WTC11 (cell line): ENCODE measurements around the gene JAKMIP1. TPM values are rescaled to one million over a fixed set of nuclear protein-coding genes. Genes with fewer than 3 reads are reported as not detected.

Experiments used
- ATAC-seq: fragments of 200-7000 bp; cut with Tn5 transposase; 2 replicates; pipeline ENCODE4 v1.10.0; 2021; ENCODE audit warnings: mild to moderate bottlenecking, moderate library complexity
- CTCF ChIA-PET: fragments of 300-600 bp; sonication (Branson Sonifier 250); formaldehyde crosslinking; loops from one replicate; lab custom pipeline; 2021; ENCODE audit warnings: antibody characterized with exemption; lab: Charles Lee
- POLR2A ChIA-PET: fragments of 350-600 bp; sonication (Branson Sonifier 250); formaldehyde crosslinking; loops from one replicate; lab custom pipeline; 2021; ENCODE audit warnings: antibody characterized with exemption; lab: Charles Lee
- DNase-seq: peaks from one replicate; pipeline ENCODE4 v3.0.0; 2021; ENCODE audit warnings: low spot score
- H3K27ac Mint-ChIP-seq: 2 replicates; pipeline ENCODE4 v1.8.0; 2021; ENCODE audit warnings: mixed read lengths
- H3K27me3 Mint-ChIP-seq: 2 replicates; pipeline ENCODE4 v1.8.0; 2021; ENCODE audit warnings: low read depth, mild to moderate bottlenecking, moderate library complexity, mixed read lengths
- H3K36me3 Mint-ChIP-seq: 2 replicates; pipeline ENCODE4 v1.8.0; 2021; ENCODE audit warnings: mixed read lengths
- H3K4me1 Mint-ChIP-seq: 2 replicates; pipeline ENCODE4 v1.8.0; 2022; ENCODE audit warnings: mixed read lengths
- H3K4me3 Mint-ChIP-seq: 2 replicates; pipeline ENCODE4 v1.8.0; 2021; ENCODE audit warnings: mild to moderate bottlenecking, moderate library complexity, mixed read lengths
- H3K9me3 Mint-ChIP-seq: 2 replicates; pipeline ENCODE4 v1.8.0; 2021; ENCODE audit warnings: mixed read lengths
- CBFB ChIP-seq: sonication (generic); formaldehyde crosslinking; IDR thresholded peaks from 2 replicates; pipeline ENCODE4 v1.8.1; 2022; ENCODE audit warnings: mild to moderate bottlenecking, low read depth, missing genetic modification reagents
- CREB1 ChIP-seq: sonication (generic); formaldehyde crosslinking; IDR thresholded peaks from 2 replicates; pipeline ENCODE4 v1.8.0; 2023; ENCODE audit warnings: mild to moderate bottlenecking, missing genetic modification reagents
- ETV6 ChIP-seq: sonication (generic); formaldehyde crosslinking; IDR thresholded peaks from 2 replicates; pipeline ENCODE4 v1.8.1; 2022; ENCODE audit warnings: mild to moderate bottlenecking, missing genetic modification reagents
- FOXJ3 ChIP-seq: sonication (generic); formaldehyde crosslinking; IDR thresholded peaks from 2 replicates; pipeline ENCODE4 v1.9.0; 2021; ENCODE audit warnings: missing genetic modification reagents, mild to moderate bottlenecking, borderline replicate concordance
- JUN ChIP-seq: sonication (generic); formaldehyde crosslinking; IDR thresholded peaks from 2 replicates; pipeline ENCODE4 v1.8.0; 2023; ENCODE audit warnings: mild to moderate bottlenecking, missing genetic modification reagents
- NR1H2 ChIP-seq: sonication (generic); formaldehyde crosslinking; IDR thresholded peaks from 2 replicates; pipeline ENCODE4 v1.9.0; 2021; ENCODE audit warnings: mild to moderate bottlenecking, moderate library complexity, missing genetic modification reagents
- PRRX2 ChIP-seq: fragments of 250-450 bp; sonication (Bioruptor Pico); IDR thresholded peaks from 2 replicates; pipeline ENCODE4 v1.8.0; 2021; ENCODE audit warnings: mild to moderate bottlenecking
- SMAD3 ChIP-seq: sonication (generic); formaldehyde crosslinking; IDR thresholded peaks from 2 replicates; pipeline ENCODE4 v1.8.0; 2022; ENCODE audit warnings: missing genetic modification reagents, mild to moderate bottlenecking, borderline replicate concordance
- SMAD4 ChIP-seq: sonication (generic); formaldehyde crosslinking; IDR thresholded peaks from 2 replicates; pipeline ENCODE4 v1.8.0; 2022; ENCODE audit warnings: mild to moderate bottlenecking, missing genetic modification reagents
- ZNF219 ChIP-seq: sonication (generic); formaldehyde crosslinking; IDR thresholded peaks from 2 replicates; pipeline ENCODE4 v1.8.0; 2023; ENCODE audit warnings: missing genetic modification reagents, mild to moderate bottlenecking, borderline replicate concordance
- ZNF396 ChIP-seq: fragments of 250-450 bp; sonication (Bioruptor Pico); IDR thresholded peaks from 2 replicates; pipeline ENCODE4 v1.8.0; 2021; ENCODE audit warnings: mild to moderate bottlenecking, moderate library complexity, borderline replicate concordance
- ZNF671 ChIP-seq: fragments of 250-450 bp; sonication (Bioruptor Pico); IDR thresholded peaks from 2 replicates; pipeline ENCODE4 v1.8.0; 2021; ENCODE audit warnings: mild to moderate bottlenecking
- total RNA-seq: library from RNA; stranded (reverse); gene quantifications from 3 replicates; pipeline ENCODE4 v1.2.3, GENCODE V29; 2021
- TF ChIP-seq, protein P1 (sequence below): sonication (generic); formaldehyde crosslinking; conservative IDR thresholded peaks from 2 replicates; pipeline ENCODE4 v1.8.1; 2022; ENCODE audit warnings: mild to moderate bottlenecking, missing genetic modification reagents
- TF ChIP-seq, protein P2 (sequence below): sonication (generic); formaldehyde crosslinking; IDR thresholded peaks from 2 replicates; pipeline ENCODE4 v1.8.0; 2022; ENCODE audit warnings: missing genetic modification reagents
- TF ChIP-seq, protein P3 (sequence below): sonication (generic); formaldehyde crosslinking; IDR thresholded peaks from 2 replicates; pipeline ENCODE4 v1.8.1; 2022; ENCODE audit warnings: mild to moderate bottlenecking, moderate library complexity, missing genetic modification reagents
- TF ChIP-seq, protein P4 (sequence below): fragments of 250-450 bp; sonication (Bioruptor Pico); conservative IDR thresholded peaks from 2 replicates; pipeline ENCODE4 v1.9.0; 2021; ENCODE audit warnings: mild to moderate bottlenecking
- TF ChIP-seq, protein P5 (sequence below): fragments of 250-450 bp; sonication (Bioruptor Pico); IDR thresholded peaks from 2 replicates; pipeline ENCODE4 v1.9.0; 2021; ENCODE audit warnings: mild to moderate bottlenecking, borderline replicate concordance

JAKMIP1 gene
- total RNA-seq, 1 experiment from 2014 or later, result 4.0 TPM

DNA sequence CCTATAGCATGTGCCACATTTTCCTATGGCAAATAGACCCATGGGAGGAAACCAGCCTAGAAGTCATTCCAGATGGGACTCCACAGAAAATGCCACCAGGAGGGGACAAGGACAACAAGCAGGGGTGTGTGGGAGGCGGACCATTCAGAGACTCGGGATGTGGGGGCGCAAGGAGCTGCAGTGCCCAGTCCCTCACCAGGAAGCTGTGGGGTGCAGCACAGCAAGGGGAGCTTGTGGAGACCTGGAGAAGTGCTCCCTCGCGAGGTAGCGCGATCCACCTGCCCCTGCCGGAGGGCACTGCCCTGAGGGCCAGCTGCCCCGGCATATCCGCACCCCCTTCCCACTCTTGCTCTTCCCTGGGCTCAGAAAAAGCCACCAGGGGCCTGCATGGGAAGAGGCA is 136.7 kb downstream of the JAKMIP1 start:
- no peak overlapping the region for H3K27ac Mint-ChIP-seq
- ATAC-seq (no peak), DNase-seq (no peak)
- no peak overlapping the region for H3K4me3 Mint-ChIP-seq
- TF ChIP-seq FOXJ3 (CRISPR knock-in tag) (no peak), ZNF671 (CRISPR knock-in tag) (no peak), CBFB (CRISPR knock-in tag) (no peak), ZNF219 (no peak), SMAD3 (CRISPR knock-in tag) (no peak), JUN (CRISPR knock-in tag) (no peak), ETV6 (CRISPR knock-in tag) (no peak), ZNF396 (CRISPR knock-in tag) (no peak), SMAD4 (CRISPR knock-in tag) (no peak), NR1H2 (CRISPR knock-in tag) (no peak), PRRX2 (CRISPR knock-in tag) (no peak), CREB1 (no peak)
- TF ChIP-seq, protein P1, sequence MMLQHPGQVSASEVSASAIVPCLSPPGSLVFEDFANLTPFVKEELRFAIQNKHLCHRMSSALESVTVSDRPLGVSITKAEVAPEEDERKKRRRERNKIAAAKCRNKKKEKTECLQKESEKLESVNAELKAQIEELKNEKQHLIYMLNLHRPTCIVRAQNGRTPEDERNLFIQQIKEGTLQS (CRISPR knock-in tag), result no peak
- TF ChIP-seq, protein P2, sequence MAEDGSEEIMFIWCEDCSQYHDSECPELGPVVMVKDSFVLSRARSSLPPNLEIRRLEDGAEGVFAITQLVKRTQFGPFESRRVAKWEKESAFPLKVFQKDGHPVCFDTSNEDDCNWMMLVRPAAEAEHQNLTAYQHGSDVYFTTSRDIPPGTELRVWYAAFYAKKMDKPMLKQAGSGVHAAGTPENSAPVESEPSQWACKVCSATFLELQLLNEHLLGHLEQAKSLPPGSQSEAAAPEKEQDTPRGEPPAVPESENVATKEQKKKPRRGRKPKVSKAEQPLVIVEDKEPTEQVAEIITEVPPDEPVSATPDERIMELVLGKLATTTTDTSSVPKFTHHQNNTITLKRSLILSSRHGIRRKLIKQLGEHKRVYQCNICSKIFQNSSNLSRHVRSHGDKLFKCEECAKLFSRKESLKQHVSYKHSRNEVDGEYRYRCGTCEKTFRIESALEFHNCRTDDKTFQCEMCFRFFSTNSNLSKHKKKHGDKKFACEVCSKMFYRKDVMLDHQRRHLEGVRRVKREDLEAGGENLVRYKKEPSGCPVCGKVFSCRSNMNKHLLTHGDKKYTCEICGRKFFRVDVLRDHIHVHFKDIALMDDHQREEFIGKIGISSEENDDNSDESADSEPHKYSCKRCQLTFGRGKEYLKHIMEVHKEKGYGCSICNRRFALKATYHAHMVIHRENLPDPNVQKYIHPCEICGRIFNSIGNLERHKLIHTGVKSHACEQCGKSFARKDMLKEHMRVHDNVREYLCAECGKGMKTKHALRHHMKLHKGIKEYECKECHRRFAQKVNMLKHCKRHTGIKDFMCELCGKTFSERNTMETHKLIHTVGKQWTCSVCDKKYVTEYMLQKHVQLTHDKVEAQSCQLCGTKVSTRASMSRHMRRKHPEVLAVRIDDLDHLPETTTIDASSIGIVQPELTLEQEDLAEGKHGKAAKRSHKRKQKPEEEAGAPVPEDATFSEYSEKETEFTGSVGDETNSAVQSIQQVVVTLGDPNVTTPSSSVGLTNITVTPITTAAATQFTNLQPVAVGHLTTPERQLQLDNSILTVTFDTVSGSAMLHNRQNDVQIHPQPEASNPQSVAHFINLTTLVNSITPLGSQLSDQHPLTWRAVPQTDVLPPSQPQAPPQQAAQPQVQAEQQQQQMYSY (CRISPR knock-in tag), result no peak
- TF ChIP-seq, protein P3, sequence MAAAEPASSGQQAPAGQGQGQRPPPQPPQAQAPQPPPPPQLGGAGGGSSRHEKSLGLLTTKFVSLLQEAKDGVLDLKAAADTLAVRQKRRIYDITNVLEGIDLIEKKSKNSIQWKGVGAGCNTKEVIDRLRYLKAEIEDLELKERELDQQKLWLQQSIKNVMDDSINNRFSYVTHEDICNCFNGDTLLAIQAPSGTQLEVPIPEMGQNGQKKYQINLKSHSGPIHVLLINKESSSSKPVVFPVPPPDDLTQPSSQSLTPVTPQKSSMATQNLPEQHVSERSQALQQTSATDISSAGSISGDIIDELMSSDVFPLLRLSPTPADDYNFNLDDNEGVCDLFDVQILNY (CRISPR knock-in tag), result no peak
- TF ChIP-seq, protein P4, sequence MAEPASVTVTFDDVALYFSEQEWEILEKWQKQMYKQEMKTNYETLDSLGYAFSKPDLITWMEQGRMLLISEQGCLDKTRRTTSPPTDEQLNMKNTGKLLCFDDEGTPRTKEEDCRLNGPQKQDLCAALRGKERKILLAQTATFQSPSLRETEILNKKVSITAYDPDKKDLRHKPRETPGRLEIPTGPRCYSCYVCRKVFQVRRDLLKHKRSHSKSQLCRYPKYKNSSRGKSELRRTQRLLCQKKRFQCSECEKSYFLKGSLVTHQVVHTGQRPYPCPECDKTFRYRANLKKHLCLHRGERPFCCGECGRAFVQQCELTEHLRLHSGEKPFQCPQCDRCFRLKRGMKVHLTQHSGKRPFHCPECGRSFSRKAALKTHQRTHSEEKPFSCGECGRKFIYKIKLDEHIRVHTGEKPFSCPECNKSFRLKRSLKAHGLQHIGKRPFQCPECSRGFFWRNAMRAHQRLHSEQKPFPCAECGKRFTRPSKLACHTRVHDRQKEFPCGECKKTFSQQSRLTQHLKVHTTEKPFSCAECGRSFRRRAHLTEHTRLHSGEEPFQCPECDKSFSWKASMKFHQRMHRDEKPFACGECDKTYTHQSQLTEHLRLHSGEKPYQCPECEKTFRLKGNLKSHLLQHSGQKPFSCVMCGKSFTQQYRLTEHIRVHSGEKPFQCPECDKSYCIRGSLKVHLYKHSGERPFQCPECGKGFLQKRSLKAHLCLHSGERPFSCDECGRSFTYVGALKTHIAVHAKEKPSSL, result no peak
- TF ChIP-seq, protein P5, sequence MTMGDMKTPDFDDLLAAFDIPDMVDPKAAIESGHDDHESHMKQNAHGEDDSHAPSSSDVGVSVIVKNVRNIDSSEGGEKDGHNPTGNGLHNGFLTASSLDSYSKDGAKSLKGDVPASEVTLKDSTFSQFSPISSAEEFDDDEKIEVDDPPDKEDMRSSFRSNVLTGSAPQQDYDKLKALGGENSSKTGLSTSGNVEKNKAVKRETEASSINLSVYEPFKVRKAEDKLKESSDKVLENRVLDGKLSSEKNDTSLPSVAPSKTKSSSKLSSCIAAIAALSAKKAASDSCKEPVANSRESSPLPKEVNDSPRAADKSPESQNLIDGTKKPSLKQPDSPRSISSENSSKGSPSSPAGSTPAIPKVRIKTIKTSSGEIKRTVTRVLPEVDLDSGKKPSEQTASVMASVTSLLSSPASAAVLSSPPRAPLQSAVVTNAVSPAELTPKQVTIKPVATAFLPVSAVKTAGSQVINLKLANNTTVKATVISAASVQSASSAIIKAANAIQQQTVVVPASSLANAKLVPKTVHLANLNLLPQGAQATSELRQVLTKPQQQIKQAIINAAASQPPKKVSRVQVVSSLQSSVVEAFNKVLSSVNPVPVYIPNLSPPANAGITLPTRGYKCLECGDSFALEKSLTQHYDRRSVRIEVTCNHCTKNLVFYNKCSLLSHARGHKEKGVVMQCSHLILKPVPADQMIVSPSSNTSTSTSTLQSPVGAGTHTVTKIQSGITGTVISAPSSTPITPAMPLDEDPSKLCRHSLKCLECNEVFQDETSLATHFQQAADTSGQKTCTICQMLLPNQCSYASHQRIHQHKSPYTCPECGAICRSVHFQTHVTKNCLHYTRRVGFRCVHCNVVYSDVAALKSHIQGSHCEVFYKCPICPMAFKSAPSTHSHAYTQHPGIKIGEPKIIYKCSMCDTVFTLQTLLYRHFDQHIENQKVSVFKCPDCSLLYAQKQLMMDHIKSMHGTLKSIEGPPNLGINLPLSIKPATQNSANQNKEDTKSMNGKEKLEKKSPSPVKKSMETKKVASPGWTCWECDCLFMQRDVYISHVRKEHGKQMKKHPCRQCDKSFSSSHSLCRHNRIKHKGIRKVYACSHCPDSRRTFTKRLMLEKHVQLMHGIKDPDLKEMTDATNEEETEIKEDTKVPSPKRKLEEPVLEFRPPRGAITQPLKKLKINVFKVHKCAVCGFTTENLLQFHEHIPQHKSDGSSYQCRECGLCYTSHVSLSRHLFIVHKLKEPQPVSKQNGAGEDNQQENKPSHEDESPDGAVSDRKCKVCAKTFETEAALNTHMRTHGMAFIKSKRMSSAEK (CRISPR knock-in tag), result no peak
- H3K9me3 Mint-ChIP-seq, result peaks cover 22% of the 10 kb centered on the region
- H3K4me1 Mint-ChIP-seq, result no peaks in the 10 kb centered on the region
- CTCF ChIA-PET, result no interaction called here
- POLR2A ChIA-PET, result no interaction called here
- no peaks in the 10 kb centered on the region; the same call in 1 of the 2 replicates for H3K27me3 Mint-ChIP-seq
- H3K36me3 Mint-ChIP-seq, result peaks cover 28% of the 10 kb centered on the region
